Psoas muscle (tissue), 8 donors: ENCODE data around the gene ANKRD11. TPM values are rescaled to one million over a fixed set of nuclear protein-coding genes. Genes with fewer than 3 reads are reported as not detected.
"Not testable (repeated sequence)": the region's sequence is repeated elsewhere in the genome, so short reads cannot be mapped to it uniquely, and the experiment has no call there.

Experiments
- ATAC-seq, 4 donors: fragments of 200-7000 bp; cut with Tn5 transposase; one replicate each; pipeline ENCODE4 v1.9.1; 2020; ENCODE audit warnings: moderate library complexity in 3 of 4, mild to moderate bottlenecking in 2 of 4
- DNase-seq, 2 donors: peaks; one replicate each; pipeline ENCODE4 v3.0.0-alpha.2; 2020
- H3K27ac ChIP-seq: fragments of 200-600 bp; one replicate; pipeline ENCODE4 v1.8.0; 2022
- H3K27me3 ChIP-seq, 3 donors: fragments of 200-600 bp in 1 of 3; one replicate each; pipeline versions ENCODE4 v1.6.1 to v1.8.0; 2013 to 2022; ENCODE audit warnings: low read length in 2 of 3, mild to moderate bottlenecking in 2 of 3, moderate library complexity in 1 of 3; ENCODE audit not compliant: insufficient read depth in 3 of 3
- H3K36me3 ChIP-seq, 2 donors: fragments of 200-600 bp in 1 of 2; one replicate each; pipeline versions ENCODE4 v1.6.1 to v1.8.0; 2013 to 2022; ENCODE audit warnings: low read depth in 1 of 2, mild to moderate bottlenecking in 1 of 2, moderate library complexity in 1 of 2; ENCODE audit not compliant: insufficient read depth in 1 of 2
- H3K4me1 ChIP-seq: fragments of 200-600 bp; one replicate; pipeline ENCODE4 v1.8.0; 2022
- H3K4me3 ChIP-seq: fragments of 200-600 bp; one replicate; pipeline ENCODE4 v1.8.0; 2022; ENCODE audit warnings: mild to moderate bottlenecking
- H3K9me3 ChIP-seq: fragments of 200-600 bp; one replicate; pipeline ENCODE4 v1.8.0; 2022
- CTCF ChIP-seq: fragments of 200-600 bp; IDR thresholded peaks from one replicate; pipeline ENCODE4 v1.8.0; 2022; ENCODE audit warnings: antibody characterized with exemption
- WGBS, 3 donors: extraction: QIAGEN DNeasy Blood & Tissue Kit; methylation state at CpG; one replicate each; pipeline versions ENCODE4 v1.1.6 to v1.1.7; 2013; 5-methylcytosine and 5-hydroxymethylcytosine counted together
- intact Hi-C, 2 donors: fragments of 100-400 bp; cut with DNase I; formaldehyde crosslinking; loops; one replicate each; pipeline versions ENCODE4 v1.11.0 to v1.14.2; 2022
- polyA plus RNA-seq, 3 donors: library from polyadenylated mRNA; stranded (reverse); fragments of 200-250 nt; gene quantifications; one replicate each; pipeline ENCODE4 v1.2.3, GENCODE V29; 2013
- total RNA-seq, 4 donors: library from RNA; stranded (reverse); fragmentation: NEBNext Ultra II Directional in 2 of 4; extraction: Animal tissue kit (Norgen Biotek cat#: 25700) in 2 of 4; gene quantifications; one replicate each; pipeline versions ENCODE4 v1.2.1 to v1.2.4, GENCODE V29; 2021 to 2023
- donor health status: healthy with polysubstance abuse.
- donor health status: DM: no; HTN: no; CAD: no; lungs with moderate emphysema.
- donor health status: Bipolar disorder and iron deficiency.
- donor health status: healthy.
- donor health status: DM: yes; HTN: yes; CAD: no.
- donor health status: DM: no; HTN: no; CAD: no.
- donor health status: DM: no; HTN: no; CAD: no.
- donor health status: DM: yes; HTN: yes; CAD: no.

The ANKRD11 gene
- total and polyA plus RNA-seq, 7 donors: 22.3 to 72.8 (median 57.2) TPM

DNA sequence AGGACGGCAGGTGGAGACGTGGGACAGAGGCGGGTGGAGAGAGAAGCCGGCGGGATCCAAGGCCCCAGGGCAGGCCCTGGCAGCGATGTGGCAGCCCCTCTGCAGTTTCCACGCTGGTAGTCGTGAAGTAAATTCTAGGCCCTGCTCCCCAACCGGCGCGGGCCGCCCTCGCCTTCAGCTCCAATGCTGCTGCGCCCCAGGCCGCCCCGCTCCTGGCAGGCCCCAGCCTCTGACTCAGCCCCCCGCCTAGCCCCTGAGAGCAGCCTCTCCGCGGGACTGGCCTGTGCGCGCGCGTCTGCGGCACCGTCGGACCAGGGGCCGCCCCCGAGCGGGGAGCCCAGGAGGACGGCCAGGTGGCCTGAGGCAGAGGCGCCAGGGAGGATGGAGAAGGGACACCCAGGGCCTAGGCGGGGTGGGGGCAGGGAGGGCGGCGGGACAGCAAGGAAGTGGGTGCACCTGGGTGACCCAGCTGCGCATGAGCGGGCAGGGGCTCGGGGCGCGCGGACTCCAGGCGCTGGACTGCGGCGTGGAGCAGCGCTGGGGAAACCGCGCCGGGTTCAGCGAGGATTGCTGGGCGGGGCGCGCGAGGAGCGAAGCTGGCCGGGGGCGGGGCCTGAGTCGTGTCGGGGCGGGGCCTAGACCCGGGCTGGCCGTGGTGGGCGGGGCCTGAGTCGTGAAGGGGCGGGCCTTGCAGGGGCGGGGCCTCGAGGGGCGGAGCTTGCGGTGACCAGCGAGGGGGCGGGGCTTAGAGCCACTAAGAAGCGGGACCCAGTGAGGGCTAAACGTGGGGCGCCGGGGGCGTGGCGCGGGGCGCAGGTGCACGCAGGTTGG lies 243.2 kb downstream of the ANKRD11 start:
- no peak overlapping the region for H3K27ac ChIP-seq
- H3K4me3 ChIP-seq: peak overlapping the region; percentile 63
- H3K4me1 ChIP-seq: no peaks in the 10 kb centered on the region
- H3K9me3 ChIP-seq: no peaks in the 10 kb centered on the region
- intact Hi-C loops: loop anchor here in 1 of 2 donors (5.0 kb wide), 1 partner anchor 245 kb away; the partner anchor contains the start of gene ANKRD11
- H3K27me3 ChIP-seq: peaks cover 0 to 3% (median 0%) of the 10 kb centered on the region in 3 donors
- H3K36me3 ChIP-seq: no peaks in the 10 kb centered on the region
- DNase-seq: peak; percentile 88 to 94
- 3% methylated on average over 43 to 78 of the region's 78 CpGs for WGBS, 3 donors
- no peak for TF ChIP-seq CTCF
- peak; percentile 97 to 98 (median 97) for ATAC-seq

DNA sequence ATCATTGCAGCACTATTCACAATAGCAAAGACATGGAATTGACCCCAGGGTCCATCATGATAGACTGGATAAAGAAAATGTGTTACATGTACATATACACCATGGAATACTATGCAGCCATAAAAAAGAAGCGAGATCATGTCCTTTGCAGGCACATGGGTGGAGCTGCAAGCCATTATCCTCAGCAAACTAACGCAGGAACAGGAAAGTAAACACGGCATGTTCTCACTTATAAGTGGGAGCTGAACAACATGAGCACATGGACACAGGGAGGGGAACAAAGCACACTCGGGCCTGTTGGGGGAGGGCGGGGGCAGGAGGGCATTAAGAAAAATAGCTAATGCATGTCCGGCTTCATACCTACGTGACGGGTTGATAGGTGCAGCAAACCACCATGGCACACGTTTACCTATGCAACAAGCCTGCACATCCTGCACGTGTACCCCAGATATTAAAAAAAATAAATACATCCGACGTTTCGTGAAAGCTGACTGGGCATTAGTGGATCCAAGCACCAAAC lies 243.9 kb downstream of the ANKRD11 start:
- Histone ChIP-seq H3K36me3 (no peaks in the 10 kb centered on the region), H3K9me3 (no peaks in the 10 kb centered on the region), H3K27ac (no peak overlapping the region), H3K4me3 (peak overlapping the region; percentile 63), H3K4me1 (peaks cover 5% of the 10 kb centered on the region), H3K27me3 (peaks cover 0 to 3% (median 0%) of the 10 kb centered on the region in 3 donors)
- ATAC-seq: no peak
- intact Hi-C loops: loop anchor here in 1 of 2 donors (5.0 kb wide), 1 partner anchor 246 kb away; the partner anchor contains the start of gene ANKRD11
- TF ChIP-seq CTCF: no peak
- no peak for DNase-seq
- 56 to 58% (median 56%) methylated on average over 13 of the region's 13 CpGs for WGBS, 3 donors

DNA sequence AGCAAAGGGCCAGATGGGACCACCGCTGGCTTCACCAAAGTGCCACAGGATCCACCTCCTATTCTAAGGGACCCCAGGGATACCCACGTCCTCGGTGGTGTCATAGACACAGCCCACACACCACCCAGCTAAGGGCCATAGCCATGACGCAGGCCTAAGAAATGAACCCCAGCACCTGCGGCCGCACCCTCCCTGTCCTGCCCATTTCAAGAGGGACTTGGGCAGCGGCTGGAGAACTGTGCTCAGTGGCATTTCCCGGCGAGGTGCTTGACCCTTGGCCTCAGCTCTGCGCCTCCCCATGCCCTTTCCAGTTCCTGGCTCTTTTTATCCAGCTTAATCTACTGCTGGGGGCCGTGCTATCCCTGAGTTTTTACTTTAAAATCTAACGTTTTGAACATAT lies 245.6 kb downstream of the ANKRD11 start:
- no peaks in the 10 kb centered on the region for H3K36me3 ChIP-seq
- H3K9me3 ChIP-seq: no peaks in the 10 kb centered on the region
- H3K27me3 ChIP-seq: peaks cover 0 to 3% (median 0%) of the 10 kb centered on the region in 3 donors
- H3K27ac ChIP-seq: no peak overlapping the region
- ATAC-seq (no peak), DNase-seq (no peak)
- 56 to 62% (median 57%) methylated on average over 11 to 12 of the region's 12 CpGs for WGBS, 3 donors
- H3K4me3 ChIP-seq: no peak overlapping the region
- H3K4me1 ChIP-seq: peaks cover 5% of the 10 kb centered on the region
- TF ChIP-seq CTCF: no peak
- intact Hi-C loops: loop anchor here in 1 of 2 donors (5.0 kb wide), 1 partner anchor 248 kb away; the partner anchor contains the start of gene ANKRD11

DNA sequence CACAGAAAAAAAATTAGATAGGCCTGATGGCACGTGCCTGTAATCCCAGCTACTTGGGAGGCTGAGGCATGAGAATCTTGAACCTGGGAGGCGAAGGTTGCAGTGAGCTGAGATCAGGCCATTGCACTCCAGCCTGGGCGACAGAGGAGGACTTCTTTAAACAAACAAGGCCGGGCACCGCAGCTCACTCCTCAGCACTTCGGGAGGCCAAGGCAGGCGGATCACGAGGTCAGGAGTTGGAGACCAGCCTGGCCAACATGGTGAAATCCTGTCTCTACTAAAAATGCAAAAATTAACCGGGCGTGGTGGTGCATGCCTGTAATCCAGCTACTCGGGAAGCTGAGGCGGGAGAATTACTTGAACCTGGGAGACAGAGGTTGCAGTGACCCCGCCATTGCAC lies 246.1 kb downstream of the ANKRD11 start:
- 62 to 68% (median 63%) methylated on average over 13 of the region's 13 CpGs for WGBS, 3 donors
- H3K27ac ChIP-seq, DNase-seq, H3K36me3 ChIP-seq, H3K27me3 ChIP-seq, H3K4me3 ChIP-seq, ATAC-seq, H3K9me3 ChIP-seq, H3K4me1 ChIP-seq, intact Hi-C loops: not testable (repeated sequence)

- no peak for ATAC-seq
- 70 to 72% (median 70%) methylated on average over 5 of the region's 5 CpGs for WGBS, 3 donors
- peaks cover 5% of the 10 kb centered on the region for H3K4me1 ChIP-seq
- no peak for DNase-seq
- peaks cover 0 to 3% (median 0%) of the 10 kb centered on the region in 3 donors for H3K27me3 ChIP-seq
- intact Hi-C loops: no loop called here
- H3K9me3 ChIP-seq: no peaks in the 10 kb centered on the region
- H3K4me3 ChIP-seq: no peak overlapping the region
- H3K27ac ChIP-seq: no peak overlapping the region
- no peak for TF ChIP-seq CTCF
- H3K36me3 ChIP-seq: no peaks in the 10 kb centered on the region
Measured at GRCh38 chr16:89243664-89244063, 246.7 kb downstream of the ANKRD11 start.
